ENCODE results near the gene CDK6.

CDK6 gene

GRCh38 chr7:92725161-92725925 lies 111.0 kb downstream of the CDK6 start:
- Histone ChIP-seq H3K9me3 (ENCODE audit: insufficient read depth, low read length) (no peaks in the 10 kb centered on the region), H3K36me3 (replicated peaks; ENCODE audit: low read depth, low read length) (peaks cover 15% of the 10 kb centered on the region), H3K4me2 (ENCODE audit: low read length) (no peak overlapping the region), H3K79me2 (ENCODE audit: low read length) (peaks cover 25% of the 10 kb centered on the region), H3K4me1 (ENCODE audit: low read length) (peaks cover 8% of the 10 kb centered on the region), H2AFZ (ENCODE audit: low read depth, low read length) (no peak overlapping the region), H3K27me3 (ENCODE audit: low read depth, low read length) (no peaks in the 10 kb centered on the region), H3K9ac (ENCODE audit: low read length) (no peak overlapping the region), H3K27ac (ENCODE audit: low read length) (no peak overlapping the region), H3K4me3 (ENCODE audit: low read length) (no peak overlapping the region), H4K20me1 (ENCODE audit: insufficient read depth, low read length) (peaks cover 20% of the 10 kb centered on the region)
- TF ChIP-seq EZH2phosphoT487 (IDR thresholded peaks at IDR 0.05; ENCODE audit: low read depth) (no peak), CTCF (IDR thresholded peaks at IDR 0.05; ENCODE audit: low read depth, low read length) (no peak)

- Histone ChIP-seq H3K4me2 (ENCODE audit: low read length) (no peak overlapping the region), H3K9ac (ENCODE audit: low read length) (no peak overlapping the region), H3K36me3 (replicated peaks; ENCODE audit: low read depth, low read length) (peaks cover 15% of the 10 kb centered on the region), H4K20me1 (ENCODE audit: insufficient read depth, low read length) (peaks cover 17% of the 10 kb centered on the region), H3K4me1 (ENCODE audit: low read length) (peaks cover 8% of the 10 kb centered on the region), H3K9me3 (ENCODE audit: insufficient read depth, low read length) (no peaks in the 10 kb centered on the region), H2AFZ (ENCODE audit: low read depth, low read length) (no peak overlapping the region), H3K79me2 (ENCODE audit: low read length) (peaks cover 13% of the 10 kb centered on the region; the same call in 1 of the 2 replicates), H3K27ac (ENCODE audit: low read length) (no peak overlapping the region), H3K27me3 (ENCODE audit: low read depth, low read length) (no peaks in the 10 kb centered on the region), H3K4me3 (ENCODE audit: low read length) (no peak overlapping the region)
- no peak for TF ChIP-seq EZH2phosphoT487 (IDR thresholded peaks at IDR 0.05; ENCODE audit: low read depth)
Measured at GRCh38 chr7:92723943-92724342, 112.4 kb downstream of the CDK6 start.

- H3K36me3 ChIP-seq (replicated peaks; ENCODE audit: low read depth, low read length) = peaks cover 15% of the 10 kb centered on the region
- peaks cover 15% of the 10 kb centered on the region for H3K4me1 ChIP-seq (ENCODE audit: low read length)
- H3K9ac ChIP-seq (ENCODE audit: low read length) = no peak overlapping the region
- H3K4me2 ChIP-seq (ENCODE audit: low read length) = no peak overlapping the region
- no peak overlapping the region for H3K4me3 ChIP-seq (ENCODE audit: low read length)
- H4K20me1 ChIP-seq (ENCODE audit: insufficient read depth, low read length) = peaks cover 20% of the 10 kb centered on the region
- TF ChIP-seq CTCF (IDR thresholded peaks at IDR 0.05; ENCODE audit: low read depth, low read length) (no peak), EZH2phosphoT487 (IDR thresholded peaks at IDR 0.05; ENCODE audit: low read depth) (no peak)
- H3K27ac ChIP-seq (ENCODE audit: low read length) = no peak overlapping the region
- H3K9me3 ChIP-seq (ENCODE audit: insufficient read depth, low read length) = no peaks in the 10 kb centered on the region
- peaks cover 10% of the 10 kb centered on the region; the same call in 1 of the 2 replicates for H3K79me2 ChIP-seq (ENCODE audit: low read length)
- H2AFZ ChIP-seq (ENCODE audit: low read depth, low read length) = no peak overlapping the region
- H3K27me3 ChIP-seq (ENCODE audit: low read depth, low read length) = no peaks in the 10 kb centered on the region
Measured at GRCh38 chr7:92723205-92723604, 113.2 kb downstream of the CDK6 start.

- H3K36me3 ChIP-seq (replicated peaks; ENCODE audit: low read depth, low read length) = peaks cover 15% of the 10 kb centered on the region
- H3K27ac ChIP-seq (ENCODE audit: low read length) = no peak overlapping the region
- no peaks in the 10 kb centered on the region for H3K27me3 ChIP-seq (ENCODE audit: low read depth, low read length)
- TF ChIP-seq CTCF (IDR thresholded peaks at IDR 0.05; ENCODE audit: low read depth, low read length) = no peak
- TF ChIP-seq EZH2phosphoT487 (IDR thresholded peaks at IDR 0.05; ENCODE audit: low read depth) = no peak
- H3K4me1 ChIP-seq (ENCODE audit: low read length) = peaks cover 22% of the 10 kb centered on the region
- H3K9ac ChIP-seq (ENCODE audit: low read length) = no peak overlapping the region
- no peaks in the 10 kb centered on the region for H3K9me3 ChIP-seq (ENCODE audit: insufficient read depth, low read length)
- no peak overlapping the region for H3K4me3 ChIP-seq (ENCODE audit: low read length)
- no peak overlapping the region for H3K4me2 ChIP-seq (ENCODE audit: low read length)
- H4K20me1 ChIP-seq (ENCODE audit: insufficient read depth, low read length) = peaks cover 26% of the 10 kb centered on the region
- no peak overlapping the region for H2AFZ ChIP-seq (ENCODE audit: low read depth, low read length)
- H3K79me2 ChIP-seq (ENCODE audit: low read length) = peaks cover 12% of the 10 kb centered on the region
Measured at GRCh38 chr7:92722541-92722940, 113.8 kb downstream of the CDK6 start.

Measured in OCI-LY3 (cell line).